PC-3 (cell line): Measurements from ENCODE around the gene HNRNPUL2.

Experiments
- EZH2 ChIP-seq: fragments of 300-600 bp; sonication (generic); IDR thresholded peaks from one replicate; pipeline ENCODE4 v1.6.1; 2017; ENCODE audit warnings: antibody characterized with exemption, mild to moderate bottlenecking, low read length; ENCODE audit not compliant: unreplicated experiment
- TF ChIP-seq, protein P1 (sequence below): fragments of 300-600 bp; sonication (generic); conservative IDR thresholded peaks from 2 replicates; pipeline ENCODE4 v1.5.1; 2017; ENCODE audit warnings: antibody characterized with exemption, low read depth, mild to moderate bottlenecking, low read length

DNA sequence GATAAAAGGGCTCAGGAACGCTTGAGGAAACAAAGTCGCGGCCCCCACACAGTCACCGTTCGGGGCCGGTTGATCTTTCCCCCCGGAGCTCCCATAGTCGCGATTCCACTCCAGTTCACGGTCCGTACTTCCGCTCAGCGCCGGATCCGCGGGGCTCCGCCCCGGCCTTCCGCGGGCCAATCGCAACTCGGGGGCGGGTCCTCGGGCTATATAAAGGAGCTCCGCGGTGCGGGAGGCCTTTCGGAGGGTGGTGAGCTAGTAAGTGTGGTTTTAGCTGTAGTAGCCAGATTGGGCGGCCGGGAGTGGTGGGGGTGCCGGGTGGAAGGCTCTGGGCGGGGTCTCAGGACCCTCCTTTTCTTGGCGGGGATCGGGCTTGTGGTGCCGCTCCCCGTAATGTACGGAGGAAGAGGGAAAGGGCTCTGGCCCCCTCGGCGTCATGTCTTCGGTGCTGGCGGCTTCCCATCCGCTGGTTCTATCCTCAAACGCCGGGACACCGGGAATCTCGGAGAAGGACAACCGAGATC lies 62.1 kb downstream of the HNRNPUL2 start, which contains the start of the genes C11orf98 and CSKMT:
- TF ChIP-seq, protein P1, sequence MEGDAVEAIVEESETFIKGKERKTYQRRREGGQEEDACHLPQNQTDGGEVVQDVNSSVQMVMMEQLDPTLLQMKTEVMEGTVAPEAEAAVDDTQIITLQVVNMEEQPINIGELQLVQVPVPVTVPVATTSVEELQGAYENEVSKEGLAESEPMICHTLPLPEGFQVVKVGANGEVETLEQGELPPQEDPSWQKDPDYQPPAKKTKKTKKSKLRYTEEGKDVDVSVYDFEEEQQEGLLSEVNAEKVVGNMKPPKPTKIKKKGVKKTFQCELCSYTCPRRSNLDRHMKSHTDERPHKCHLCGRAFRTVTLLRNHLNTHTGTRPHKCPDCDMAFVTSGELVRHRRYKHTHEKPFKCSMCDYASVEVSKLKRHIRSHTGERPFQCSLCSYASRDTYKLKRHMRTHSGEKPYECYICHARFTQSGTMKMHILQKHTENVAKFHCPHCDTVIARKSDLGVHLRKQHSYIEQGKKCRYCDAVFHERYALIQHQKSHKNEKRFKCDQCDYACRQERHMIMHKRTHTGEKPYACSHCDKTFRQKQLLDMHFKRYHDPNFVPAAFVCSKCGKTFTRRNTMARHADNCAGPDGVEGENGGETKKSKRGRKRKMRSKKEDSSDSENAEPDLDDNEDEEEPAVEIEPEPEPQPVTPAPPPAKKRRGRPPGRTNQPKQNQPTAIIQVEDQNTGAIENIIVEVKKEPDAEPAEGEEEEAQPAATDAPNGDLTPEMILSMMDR: no peak
- TF ChIP-seq EZH2: no peak
